T-helper 2 cell (primary cell): ENCODE measurements around the gene APCDD1.

Experiments
- DNase-seq, 5 experiments: peaks; one replicate each; pipeline versions ENCODE4 v3.0.0 to v3.0.0-alpha.2; 2012 to 2022

The APCDD1 gene

GRCh38 chr18:10432781-10433180 lies 21.7 kb upstream of the APCDD1 start:
- no peak for DNase-seq

- no peak for DNase-seq
These were observed 18.3 kb upstream of the APCDD1 start for GRCh38 chr18:10436160-10436559.

DNA sequence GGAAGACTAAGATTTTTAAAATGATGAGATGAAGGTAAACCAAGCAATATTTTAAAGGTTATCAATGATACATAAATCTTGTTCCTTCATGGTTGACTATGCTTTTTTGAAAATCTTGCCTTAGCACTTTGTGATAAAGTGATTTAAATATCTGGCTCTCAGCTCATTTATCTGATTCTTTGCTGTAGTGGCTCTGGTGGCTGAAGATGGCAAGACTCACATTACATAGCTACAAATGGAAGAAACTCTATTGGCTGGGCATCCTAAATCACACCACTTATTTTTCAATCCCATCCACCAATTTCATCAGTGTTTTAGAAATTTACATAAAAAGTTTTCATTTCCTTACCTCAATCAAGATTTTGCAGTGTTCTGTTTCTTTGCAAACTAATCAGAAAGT lies 16.6 kb upstream of the APCDD1 start:
- peak in 1 of 5 experiments; percentile 21 for DNase-seq

GRCh38 chr18:10439898-10440297 lies 14.5 kb upstream of the APCDD1 start:
- DNase-seq: no peak

- no peak for DNase-seq
These were observed 13.6 kb upstream of the APCDD1 start for GRCh38 chr18:10440884-10441283.

GRCh38 chr18:10441472-10441871 lies 13.0 kb upstream of the APCDD1 start:
- DNase-seq: no peak

GRCh38 chr18:10442551-10442971 lies 11.9 kb upstream of the APCDD1 start:
- DNase-seq: no peak

DNA sequence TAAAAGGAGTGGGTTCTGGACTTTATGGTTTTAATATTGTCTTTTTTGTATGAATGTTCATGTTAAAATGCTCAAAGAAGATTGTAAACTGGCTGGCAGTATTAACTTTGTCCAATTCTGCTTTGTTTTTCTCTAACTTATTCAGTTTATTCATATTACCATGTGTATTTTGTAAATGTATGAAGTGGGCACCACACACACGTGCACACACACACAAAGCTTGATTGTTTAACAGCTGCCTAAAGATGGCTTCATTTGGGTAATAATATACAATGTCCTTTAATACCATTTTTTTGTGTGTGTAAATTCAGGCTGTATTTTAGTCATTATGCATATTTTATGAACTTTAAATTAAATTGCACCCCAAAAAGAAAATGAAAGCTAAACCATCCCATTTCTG lies 11.4 kb upstream of the APCDD1 start:
- no peak for DNase-seq

GRCh38 chr18:10444314-10445006 lies 10.0 kb upstream of the APCDD1 start:
- DNase-seq: no peak

DNA sequence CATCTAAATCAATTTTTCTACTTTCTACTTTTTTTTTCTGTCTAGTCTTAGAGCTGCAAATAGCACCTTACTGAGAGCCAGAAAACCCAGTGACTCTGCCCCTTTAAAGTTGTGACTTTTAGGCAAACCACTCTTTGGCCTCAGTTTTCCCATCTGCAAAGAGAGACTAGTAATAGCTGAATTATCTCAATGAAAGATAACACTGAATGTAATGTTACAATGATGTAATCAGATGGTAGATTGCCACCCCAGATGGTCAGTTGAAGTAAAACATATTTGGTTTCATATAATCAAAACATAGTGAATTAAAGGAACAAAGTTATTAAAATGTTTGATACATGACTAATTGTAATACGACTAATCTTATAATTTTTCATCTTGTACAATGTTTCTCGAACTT lies 5.0 kb upstream of the APCDD1 start:
- no peak for DNase-seq

DNA sequence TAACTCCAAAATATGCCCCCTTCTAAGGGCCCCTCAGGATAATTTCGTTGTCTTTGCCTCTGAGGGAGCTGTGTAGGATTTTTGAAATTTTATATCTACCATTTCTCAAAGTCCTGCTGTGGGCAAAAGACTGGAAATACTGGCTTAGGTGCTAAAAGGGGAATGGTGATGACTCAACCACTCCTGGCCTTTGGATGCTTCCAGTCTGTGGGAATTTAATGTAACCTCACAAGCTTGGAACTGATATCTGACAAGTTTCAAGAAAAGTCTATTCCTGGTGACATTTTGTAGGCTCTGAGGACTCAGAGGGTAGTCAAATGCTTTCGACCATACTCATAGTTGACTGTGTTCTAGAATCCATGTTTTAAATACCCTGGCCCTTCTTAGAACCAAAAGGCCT lies 3.4 kb upstream of the APCDD1 start:
- no peak for DNase-seq

GRCh38 chr18:10453261-10453805 lies 1.1 kb upstream of the APCDD1 start:
- DNase-seq: no peak

GRCh38 chr18:10454681-10455557 lies 484 bp downstream of the APCDD1 start:
- no peak for DNase-seq

DNA sequence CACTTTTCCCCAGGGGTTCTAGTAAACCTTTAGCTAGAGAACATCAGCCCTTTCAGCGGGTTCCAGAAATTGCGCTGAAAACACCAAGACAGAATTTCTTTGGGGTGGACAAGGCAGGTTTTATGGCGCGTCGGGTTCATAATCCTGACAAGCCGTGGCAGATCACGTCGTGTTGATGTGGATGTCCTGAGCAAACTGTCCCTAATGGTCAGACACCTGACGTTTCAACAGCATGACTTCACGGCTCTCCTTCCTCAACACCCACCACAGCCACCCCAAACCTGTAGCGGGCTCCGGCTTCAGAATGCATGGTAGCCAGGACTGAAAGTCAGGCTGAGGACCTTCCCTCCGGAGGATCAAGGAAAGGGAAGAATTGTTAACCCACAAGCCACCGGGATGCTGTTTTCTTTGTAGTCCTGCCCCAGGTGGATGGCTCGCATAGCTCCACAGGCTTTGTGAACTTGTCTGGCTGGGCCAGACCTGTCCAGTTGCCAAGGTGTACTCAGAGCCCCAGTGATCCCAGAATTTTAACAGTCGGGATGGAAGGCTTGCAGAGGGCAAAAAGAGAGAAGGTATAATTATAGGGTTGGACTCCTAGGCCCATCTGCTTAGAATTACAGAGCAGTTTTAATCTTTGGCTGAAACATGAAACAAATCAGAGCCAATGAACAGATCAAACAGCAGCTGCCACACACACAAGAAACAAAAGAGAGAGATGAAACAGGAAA lies 1.5 kb downstream of the APCDD1 start:
- no peak for DNase-seq

DNA sequence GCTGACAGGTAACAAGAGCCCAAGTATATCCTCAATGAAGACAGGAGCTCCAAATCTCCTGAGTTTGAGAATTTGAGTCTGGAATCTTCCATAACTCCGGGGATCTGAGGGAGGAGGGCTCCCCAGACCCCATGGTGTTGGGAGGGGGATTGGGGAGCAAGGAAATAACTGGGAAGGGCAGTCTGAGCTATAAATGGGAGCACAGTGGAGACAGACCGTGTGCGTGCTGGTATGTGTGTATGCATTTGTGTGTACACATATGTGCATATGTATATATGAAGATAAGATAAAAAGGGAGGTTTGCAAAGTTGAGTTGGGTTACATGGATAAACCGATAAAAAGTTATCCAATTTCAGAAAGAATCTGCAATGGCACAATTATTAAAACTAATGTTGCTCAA lies 2.3 kb downstream of the APCDD1 start:
- DNase-seq: no peak

- no peak for DNase-seq
These were observed 2.7 kb downstream of the APCDD1 start for GRCh38 chr18:10457128-10457527.

GRCh38 chr18:10457767-10458166 lies 3.3 kb downstream of the APCDD1 start:
- DNase-seq: no peak

GRCh38 chr18:10458691-10459090 lies 4.3 kb downstream of the APCDD1 start:
- DNase-seq: no peak

DNA sequence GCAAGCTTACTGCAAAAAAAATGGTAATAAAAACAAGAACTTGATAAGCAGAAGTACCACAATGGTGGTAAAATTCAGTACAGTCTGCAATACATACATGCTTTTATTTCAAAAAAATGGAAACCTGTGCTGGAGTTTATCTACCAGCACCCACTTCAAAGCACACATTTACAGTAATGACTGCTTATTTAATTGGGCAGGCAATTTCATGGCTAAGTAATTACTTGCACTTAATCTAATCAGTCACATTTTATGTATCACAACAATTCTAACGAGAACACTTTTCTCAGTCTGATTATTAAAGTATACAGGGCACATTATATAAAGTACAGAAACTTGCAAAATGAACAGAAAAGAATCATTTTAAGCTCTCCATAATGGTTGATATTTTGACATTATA lies 5.2 kb downstream of the APCDD1 start:
- no peak for DNase-seq

DNA sequence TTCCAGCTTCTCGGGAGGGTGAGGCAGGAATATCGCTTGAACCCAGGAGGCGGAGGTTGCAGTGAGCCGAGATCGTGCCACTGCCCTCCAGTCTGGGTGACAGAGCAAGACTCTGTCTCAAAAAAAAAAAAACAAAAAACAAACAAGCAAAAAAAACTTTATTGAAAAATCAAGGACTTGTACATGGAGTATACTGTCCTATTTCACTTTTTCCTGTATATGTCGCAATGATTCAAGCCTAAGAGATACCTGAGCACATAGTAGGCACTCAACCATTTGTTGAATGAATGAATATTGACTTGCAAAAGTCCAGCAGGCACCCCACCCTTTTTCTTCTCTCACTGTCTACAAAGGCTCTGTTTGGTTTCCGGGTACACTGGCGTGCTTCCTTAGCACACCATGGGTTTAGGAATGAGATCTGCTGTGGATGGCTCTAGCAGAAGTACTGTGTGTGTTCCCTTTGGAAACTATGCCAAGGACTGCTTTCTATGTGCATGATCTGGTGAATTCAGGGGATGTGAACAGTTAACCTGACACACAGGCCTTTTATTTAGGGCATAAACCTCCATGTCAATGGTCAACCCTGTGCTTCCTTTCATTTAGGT lies 6.1 kb downstream of the APCDD1 start:
- DNase-seq: no peak

GRCh38 chr18:10461989-10462388 lies 7.6 kb downstream of the APCDD1 start:
- DNase-seq: no peak

DNA sequence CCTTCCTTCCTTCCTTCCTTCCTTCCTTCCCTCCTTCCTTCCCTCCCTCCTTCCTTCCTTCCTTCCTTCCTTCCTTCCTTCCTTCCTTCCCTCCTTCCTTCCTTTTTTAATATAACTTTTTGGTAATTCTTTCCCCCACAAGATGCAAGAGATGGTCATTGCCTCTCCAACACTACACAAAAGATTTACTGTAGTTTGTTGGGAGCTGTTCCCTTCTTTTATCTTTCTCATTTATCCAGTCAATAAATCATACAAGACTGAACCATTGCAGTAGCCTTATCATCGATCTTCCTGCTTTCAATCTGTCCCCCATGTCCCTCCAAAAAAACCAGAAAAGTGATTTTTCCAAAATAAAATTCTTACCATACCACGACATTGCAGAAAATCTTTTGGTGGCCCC lies 8.2 kb downstream of the APCDD1 start:
- no peak for DNase-seq

DNA sequence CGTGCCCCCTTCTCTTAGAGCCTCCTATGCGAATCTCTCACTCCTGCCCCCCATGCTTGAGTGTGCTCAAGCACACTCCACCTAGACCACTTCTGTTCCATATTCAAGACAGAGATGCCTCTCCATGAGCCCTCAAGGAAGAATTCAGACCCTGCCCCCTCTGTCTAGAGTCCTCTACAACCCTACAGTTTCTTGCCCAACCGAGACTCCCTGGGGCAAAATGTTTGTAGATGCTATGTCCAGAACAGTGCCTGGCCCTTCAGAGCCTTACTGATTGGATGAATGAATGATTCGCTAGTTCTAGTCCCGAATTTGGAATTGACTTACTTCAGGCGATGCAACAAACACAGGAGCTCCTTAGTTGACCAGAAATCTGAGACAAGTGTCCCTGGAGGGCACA lies 8.7 kb downstream of the APCDD1 start:
- DNase-seq: no peak
